HEK293T (cell line): ENCODE data around the gene SYNPR.

ENCODE experiments used
- BHLHE40 ChIP-seq: fragments of 450-650 bp; IDR thresholded peaks from 2 replicates; pipeline ENCODE4 v1.6.1; 2016; ENCODE audit warnings: mild to moderate bottlenecking, moderate library complexity, borderline replicate concordance
- ELF4 ChIP-seq: fragments of 450-650 bp; IDR thresholded peaks from 2 replicates; pipeline ENCODE4 v1.6.1; 2017; ENCODE audit warnings: antibody characterized with exemption
- FOXA1 ChIP-seq: fragments of 450-650 bp; IDR thresholded peaks from 2 replicates; pipeline ENCODE4 v1.6.1; 2016; ENCODE audit warnings: mild to moderate bottlenecking
- FOXM1 ChIP-seq: fragments of 450-650 bp; IDR thresholded peaks from 2 replicates; pipeline ENCODE4 v1.6.1; 2017; ENCODE audit warnings: mild to moderate bottlenecking, borderline replicate concordance
- LEF1 ChIP-seq: fragments of 450-650 bp; IDR thresholded peaks from 2 replicates; pipeline ENCODE4 v1.6.1; 2017; ENCODE audit warnings: mild to moderate bottlenecking, borderline replicate concordance
- NFRKB ChIP-seq: fragments of 450-650 bp; IDR thresholded peaks from 2 replicates; pipeline ENCODE4 v1.6.1; 2016; ENCODE audit warnings: mild to moderate bottlenecking, moderate library complexity
- SP1 ChIP-seq: fragments of 450-650 bp; IDR thresholded peaks from 2 replicates; pipeline ENCODE4 v1.6.1; 2017

DNA sequence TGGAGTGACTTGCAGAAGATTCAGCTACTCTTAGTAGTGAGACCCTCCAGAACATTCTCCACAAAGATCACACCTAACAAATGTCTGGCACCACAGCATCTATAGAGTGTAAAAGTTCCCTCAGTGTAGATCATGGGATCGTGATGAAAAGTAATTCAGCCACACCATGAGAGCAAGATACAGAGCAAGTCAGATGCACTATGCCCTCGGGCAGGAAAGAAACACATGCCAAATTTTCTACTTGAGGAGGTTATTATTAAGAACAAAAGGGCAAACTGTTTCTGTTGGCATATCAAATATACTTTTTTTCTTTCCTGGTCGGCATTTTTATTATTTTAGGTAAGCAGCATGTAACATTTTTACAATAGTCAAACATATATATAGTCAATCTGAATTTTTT, 329.6 kb downstream of the SYNPR start:
- TF ChIP-seq SP1 (no peak), LEF1 (no peak), ELF4 (no peak), FOXA1 (no peak), NFRKB (no peak), FOXM1 (no peak), BHLHE40 (no peak)
